GM12873 (cell line): ENCODE data around the gene CACHD1.

ENCODE experiments used
- TF ChIP-seq, protein P1 (sequence below): IDR thresholded peaks from 2 replicates; pipeline ENCODE4 v1.5.1; 2012; ENCODE audit warnings: low read depth, mild to moderate bottlenecking, moderate library complexity, low read length, control low read depth; ENCODE audit not compliant: insufficient read depth; ENCODE audit errors: missing control alignments

The CACHD1 gene

DNA sequence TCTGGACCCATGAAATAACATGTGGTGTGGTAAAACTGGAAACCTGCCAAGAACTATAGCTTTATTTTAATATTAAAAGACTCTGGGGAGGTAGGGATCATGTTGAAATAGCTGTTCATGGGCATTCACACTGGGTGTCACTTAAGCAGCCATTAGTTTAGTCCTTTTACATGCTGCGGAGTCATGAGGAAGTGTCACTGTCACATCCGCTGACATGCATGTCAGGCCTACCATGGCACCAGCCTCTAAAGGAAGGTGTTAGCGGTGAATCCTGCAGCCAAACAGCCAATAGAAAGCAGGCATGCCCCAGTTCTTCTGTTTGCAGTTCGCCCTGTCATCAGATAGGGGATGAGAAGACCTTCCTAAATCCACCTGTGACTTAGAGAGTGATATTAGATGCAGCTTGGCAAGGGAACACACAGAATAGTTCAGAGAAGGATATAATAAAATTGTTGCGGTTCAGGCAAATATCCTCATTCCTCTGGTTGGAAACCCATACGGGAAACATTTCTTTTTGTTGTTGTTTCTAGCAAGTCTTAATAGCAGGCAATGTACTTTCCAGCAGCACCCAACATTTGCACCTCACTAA is 100.4 kb downstream of the CACHD1 start:
- TF ChIP-seq, protein P1, sequence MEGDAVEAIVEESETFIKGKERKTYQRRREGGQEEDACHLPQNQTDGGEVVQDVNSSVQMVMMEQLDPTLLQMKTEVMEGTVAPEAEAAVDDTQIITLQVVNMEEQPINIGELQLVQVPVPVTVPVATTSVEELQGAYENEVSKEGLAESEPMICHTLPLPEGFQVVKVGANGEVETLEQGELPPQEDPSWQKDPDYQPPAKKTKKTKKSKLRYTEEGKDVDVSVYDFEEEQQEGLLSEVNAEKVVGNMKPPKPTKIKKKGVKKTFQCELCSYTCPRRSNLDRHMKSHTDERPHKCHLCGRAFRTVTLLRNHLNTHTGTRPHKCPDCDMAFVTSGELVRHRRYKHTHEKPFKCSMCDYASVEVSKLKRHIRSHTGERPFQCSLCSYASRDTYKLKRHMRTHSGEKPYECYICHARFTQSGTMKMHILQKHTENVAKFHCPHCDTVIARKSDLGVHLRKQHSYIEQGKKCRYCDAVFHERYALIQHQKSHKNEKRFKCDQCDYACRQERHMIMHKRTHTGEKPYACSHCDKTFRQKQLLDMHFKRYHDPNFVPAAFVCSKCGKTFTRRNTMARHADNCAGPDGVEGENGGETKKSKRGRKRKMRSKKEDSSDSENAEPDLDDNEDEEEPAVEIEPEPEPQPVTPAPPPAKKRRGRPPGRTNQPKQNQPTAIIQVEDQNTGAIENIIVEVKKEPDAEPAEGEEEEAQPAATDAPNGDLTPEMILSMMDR: no peak

DNA sequence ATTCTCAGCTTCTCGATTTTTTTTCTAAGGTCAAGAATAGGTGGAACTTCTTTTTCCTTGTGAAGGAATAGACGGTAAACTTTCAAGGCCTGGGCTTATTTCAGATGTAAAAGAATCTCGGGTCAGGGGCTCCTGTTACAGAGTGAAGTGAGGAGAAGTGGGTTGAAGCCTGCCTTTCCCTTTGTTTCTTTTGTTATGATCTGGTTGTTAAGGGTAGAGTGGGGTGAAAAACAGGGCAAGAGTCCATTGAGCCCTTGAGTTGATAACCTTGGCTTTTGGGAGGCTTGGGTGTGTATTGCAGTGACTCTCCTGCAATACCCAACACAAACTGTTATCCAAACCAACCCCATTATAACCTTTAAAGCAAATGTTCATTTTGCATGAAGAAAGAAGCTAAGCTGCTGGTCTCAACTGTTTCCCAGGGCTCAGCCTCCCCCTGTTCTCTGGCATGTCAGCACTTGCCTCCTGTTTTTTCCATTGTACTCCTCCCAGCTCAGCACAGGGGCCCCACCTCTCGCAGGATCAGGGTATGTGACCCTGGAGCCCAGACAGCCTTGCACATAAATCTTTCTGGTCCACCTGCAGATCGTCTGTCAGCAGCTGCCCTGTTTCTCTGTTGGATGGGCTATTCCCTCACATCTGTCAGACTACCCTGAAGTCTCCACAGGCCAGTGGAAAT is 102.4 kb downstream of the CACHD1 start:
- TF ChIP-seq, protein P1: no peak

DNA sequence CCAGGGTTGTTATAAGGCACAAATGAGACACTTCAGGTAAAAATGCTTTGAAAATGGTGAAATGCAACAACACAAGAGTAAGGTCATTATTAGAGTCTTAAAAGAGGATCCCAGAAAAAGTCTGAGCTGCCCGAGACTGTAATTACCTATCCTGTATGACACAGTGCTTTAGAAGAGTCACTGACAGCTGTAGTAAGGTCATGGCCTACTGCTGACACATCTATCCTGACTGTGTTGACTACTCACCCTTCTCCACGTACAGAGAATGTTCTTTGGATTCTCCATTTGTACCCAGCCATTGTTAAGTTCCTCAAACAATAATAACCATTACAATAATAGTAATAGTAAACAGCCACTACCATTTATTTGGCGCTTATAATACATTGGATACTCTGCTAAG is 104.4 kb downstream of the CACHD1 start:
- TF ChIP-seq, protein P1: no peak

DNA sequence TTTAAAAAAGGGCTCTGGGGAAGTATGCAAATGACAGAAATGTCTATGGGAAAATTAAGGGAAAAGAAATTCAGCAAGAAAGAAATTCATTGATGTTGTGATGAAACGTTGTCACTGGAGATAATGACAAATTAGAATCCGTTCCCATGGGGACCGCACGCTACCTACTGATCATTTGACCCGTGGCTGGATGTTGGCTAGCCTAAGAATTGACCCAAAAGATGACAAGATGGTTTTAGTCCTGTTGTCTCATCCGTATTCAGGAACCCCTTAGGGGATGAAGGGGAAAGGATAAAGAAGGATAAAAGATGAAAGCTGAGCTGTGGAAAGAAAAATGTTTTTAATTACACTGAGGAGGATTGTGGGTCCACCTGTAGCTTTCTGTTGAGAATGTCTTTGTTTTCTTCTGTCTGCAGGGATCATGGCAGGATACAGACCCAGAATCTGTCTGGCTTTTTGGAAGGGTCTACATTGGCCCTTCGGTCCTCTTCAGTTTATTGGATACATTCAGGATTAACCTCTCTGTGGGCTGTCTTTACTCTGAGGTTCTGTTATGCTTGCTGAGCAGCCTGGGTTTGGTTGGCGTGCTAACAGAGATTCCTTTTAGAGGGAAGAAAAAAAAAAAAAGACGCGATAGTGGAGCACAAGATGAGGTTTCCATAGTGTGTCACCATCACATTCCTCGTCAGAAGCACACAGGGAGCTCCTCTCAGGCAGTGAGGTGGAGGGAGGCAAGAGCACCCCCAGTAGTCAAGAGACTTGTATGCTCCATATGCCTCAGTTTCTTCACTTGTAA is 106.2 kb downstream of the CACHD1 start:
- TF ChIP-seq, protein P1: no peak

DNA sequence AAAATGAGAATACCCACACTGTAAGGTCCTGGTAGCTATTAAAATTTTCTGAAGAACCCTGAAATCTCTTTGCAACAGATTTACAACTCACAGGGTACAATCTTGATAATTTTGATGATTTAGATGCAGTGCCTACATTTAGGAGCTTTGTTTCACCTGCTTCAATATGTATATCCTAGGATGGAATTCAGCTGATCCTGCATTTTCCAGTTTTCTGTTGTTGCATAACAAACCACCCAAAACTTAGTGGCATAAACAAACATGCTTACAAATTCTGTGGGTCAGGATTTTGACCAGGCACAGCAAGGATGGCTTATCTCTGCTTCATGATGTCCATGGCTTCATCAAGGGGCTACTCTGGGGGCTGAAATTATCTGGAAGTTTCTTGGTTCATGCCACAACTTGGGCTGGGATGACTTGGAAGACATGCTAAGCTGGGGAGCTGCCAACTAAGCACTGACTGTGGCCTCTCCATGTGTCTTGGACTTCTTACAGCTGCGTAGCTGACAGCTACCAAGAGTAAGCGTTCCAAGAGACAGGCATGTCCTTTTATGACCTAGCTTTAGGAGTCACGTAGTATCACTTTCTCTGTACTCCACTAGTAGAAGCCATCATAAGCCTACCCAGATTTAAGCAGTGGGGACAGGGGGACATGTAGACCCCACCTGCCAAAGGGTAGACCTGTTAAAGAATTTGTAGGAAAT is 108.5 kb downstream of the CACHD1 start:
- TF ChIP-seq, protein P1: no peak

DNA sequence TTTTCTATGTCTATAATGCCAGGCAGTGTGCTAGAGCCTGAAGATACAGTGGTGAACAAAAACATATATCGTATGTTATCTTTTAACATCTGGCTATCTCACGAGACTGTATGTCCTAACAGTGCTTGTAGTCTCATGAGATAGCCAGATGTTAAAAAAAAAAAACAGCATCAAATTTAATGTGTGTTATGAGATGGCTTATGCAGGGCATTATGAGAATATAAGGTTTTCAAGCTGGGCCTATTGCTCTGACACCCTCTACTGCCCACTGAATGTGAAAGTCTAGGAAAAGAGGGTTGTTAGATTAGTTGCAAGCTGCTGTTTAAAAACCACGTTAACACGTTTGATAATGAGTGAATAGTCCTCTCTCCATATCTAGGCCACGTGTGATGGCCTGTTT is 109.8 kb downstream of the CACHD1 start:
- TF ChIP-seq, protein P1: no peak

DNA sequence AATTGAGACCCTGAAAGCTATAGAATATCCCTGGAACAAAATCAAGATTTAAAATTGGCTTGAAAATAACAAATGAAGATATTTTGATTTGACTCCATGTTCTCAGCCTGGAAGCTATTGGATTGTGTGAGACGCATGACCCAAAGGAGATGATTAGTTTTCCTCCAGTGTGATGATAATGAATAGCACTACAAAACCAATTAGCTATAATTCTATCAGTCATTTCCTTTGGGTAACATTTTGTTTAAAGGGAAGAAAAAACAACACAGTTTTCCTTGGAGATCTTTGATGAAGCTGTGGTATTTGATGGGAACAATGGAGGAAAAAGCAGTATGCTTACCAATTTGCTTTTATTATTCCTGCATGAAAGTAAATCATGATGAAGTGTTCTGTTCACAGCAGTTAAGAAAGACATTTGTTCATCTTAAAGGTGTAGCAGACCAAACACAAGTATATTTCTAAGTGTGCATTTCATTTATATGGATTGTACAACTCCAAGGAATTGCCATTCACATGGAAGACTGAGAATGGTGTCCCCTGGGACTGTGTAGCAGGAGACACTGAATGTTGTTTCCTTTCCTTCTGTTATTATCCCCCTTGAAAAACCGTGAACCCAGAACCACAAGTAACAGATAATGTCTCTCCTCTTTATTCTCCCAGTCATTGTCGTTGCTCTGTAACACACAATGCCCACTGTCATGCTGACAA is 111.4 kb downstream of the CACHD1 start:
- TF ChIP-seq, protein P1: no peak
